Right ventricle myocardium inferior (tissue), 1 donor: Measurements from ENCODE around the gene AFG1L. TPM values are rescaled to one million over a fixed set of nuclear protein-coding genes. Genes with fewer than 3 reads are reported as not detected.
A peak's percentile ranks its signal among the peaks of the same experiment; 100 is the strongest.
"Not testable (repeated sequence)": the region's sequence is repeated elsewhere in the genome, so short reads cannot be mapped to it uniquely, and the experiment has no call there.

Source experiments
- ATAC-seq: fragments of 200-7000 bp; cut with Tn5 transposase; one replicate; pipeline ENCODE4 v1.9.1; 2020; ENCODE audit warnings: mild to moderate bottlenecking, moderate library complexity
- DNase-seq: peaks from one replicate; pipeline ENCODE4 v3.0.0; 2021; ENCODE audit errors: missing footprints
- intact Hi-C: fragments of 100-400 bp; cut with DNase I; formaldehyde crosslinking; loops from one replicate; pipeline ENCODE4 v1.11.0; 2022
- total RNA-seq: library from RNA; stranded (reverse); fragmentation: NEBNext Ultra II Directional; extraction: Animal tissue kit (Norgen Biotek cat#: 25700); gene quantifications from one replicate; pipeline ENCODE4 v1.2.1, GENCODE V29; 2021
- donor health status: DM: no; HTN: yes; CAD: no; lungs with severe emphysema.

The AFG1L gene
- total RNA-seq, 1 donor from 2014 or later = 15.7 TPM

GRCh38 chr6:108528878-108529277, 234.0 kb downstream of the AFG1L start:
- intact Hi-C loops = loop anchor here (5.0 to 10.0 kb wide), 2 partner anchors 552 to 854 kb away; no protein-coding TSS in a partner anchor
- peak; percentile 20 for ATAC-seq

DNA sequence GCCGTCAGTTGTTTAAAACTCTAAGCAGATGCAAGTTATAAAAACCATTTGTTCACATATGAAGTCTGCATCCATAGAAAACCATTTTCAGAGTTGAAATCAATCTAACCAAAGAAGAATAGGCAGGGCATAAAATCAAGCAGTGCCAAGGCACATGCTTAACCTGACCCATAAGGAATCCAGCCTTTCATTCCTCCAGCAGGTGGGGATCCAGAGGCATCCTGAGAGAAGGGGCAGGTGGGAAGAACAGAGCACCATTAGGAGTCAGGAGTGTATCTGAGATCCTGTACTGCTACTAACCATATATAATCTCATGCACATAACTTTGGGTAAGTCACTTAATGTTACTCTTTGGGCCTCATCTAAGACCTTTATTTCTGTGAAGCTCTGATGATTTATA, 236.5 kb downstream of the AFG1L start:
- intact Hi-C loops = no loop called here
- ATAC-seq = no peak

More at GRCh38 chr6:108528878-108529277, 234.0 kb downstream of the AFG1L start:
- no peak for DNase-seq

DNA sequence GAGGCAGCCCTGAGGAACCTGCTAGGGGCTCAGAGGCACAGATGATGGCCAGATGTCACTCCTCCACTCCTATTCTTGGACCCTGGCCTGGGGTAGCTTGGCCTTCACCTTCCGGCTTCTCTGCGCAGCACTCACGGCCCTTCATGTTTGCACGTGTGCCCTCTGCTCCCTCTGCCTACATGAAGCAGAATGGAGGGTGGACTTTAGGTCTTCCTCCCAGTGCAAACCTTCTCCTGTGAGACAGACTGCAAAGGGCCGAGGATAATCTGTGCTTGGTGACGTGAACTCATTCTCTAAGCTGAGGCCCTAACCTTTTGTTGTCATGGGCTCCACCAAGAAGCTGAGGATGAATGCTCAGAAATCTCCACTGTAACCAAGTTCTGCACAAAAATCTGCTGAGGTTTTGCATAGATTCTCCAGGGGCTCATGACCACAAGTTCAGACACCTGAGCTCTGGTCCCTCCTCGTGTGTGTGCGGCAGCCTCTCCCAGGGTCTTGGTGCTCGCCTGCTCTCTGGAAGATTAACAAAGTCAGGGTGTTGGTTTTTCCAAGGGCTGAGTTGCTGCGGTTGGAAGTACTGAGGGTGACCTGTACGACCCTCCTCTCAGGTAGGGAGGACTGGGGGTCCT, 240.4 kb downstream of the AFG1L start:
- DNase-seq (no peak), ATAC-seq (no peak)
- intact Hi-C loops = no loop called here

More for the DNA sequence above, 236.5 kb downstream of the AFG1L start:
- DNase-seq = no peak

- DNase-seq, intact Hi-C loops: not testable (repeated sequence)
Observed at GRCh38 chr6:108535920-108536535, 241.2 kb downstream of the AFG1L start.

GRCh38 chr6:108541843-108542759, 247.2 kb downstream of the AFG1L start:
- intact Hi-C loops = loop anchor here (1.0 to 5.0 kb wide), 5 partner anchors 240 to 630 kb away; no protein-coding TSS in a partner anchor
- peak; percentile 77 for ATAC-seq
- peak; percentile 83 for DNase-seq

More at GRCh38 chr6:108535920-108536535, 241.2 kb downstream of the AFG1L start:
- ATAC-seq = not testable (repeated sequence)

DNA sequence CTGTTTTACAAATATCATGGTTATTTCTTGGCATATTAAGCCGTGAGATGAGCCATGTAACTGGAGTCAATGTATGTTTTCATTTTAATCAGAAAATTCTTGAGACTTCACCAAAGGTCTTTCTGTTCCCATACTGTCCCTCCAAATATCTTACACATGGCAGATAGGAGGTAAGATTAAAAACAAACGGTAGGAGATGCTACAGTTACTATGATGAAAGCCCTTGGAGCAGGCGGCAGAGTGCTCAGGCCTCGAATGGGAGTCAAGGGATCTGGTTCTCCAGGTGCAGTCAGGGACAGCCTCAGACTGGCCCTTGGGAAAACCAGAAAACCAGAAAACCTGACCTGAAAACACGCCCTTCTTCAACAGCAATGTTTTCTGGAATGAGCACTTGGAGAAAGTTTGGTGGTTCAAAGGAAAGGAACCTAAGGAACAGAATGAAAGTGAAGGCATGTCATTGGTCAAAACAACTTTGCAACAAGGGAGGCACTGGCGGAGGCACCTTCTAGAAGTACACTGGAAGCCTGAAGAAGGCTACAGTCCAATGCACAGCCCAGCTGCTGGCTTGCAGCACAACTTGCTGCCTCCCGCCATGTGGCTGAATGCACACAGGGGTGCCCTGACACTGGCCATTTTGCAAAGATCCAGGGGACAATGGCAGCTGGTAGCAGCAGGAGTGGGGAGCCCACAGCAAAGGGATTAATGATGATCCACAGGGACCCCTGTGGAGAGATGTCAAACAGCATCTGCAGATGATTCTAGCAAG, 248.5 kb downstream of the AFG1L start:
- intact Hi-C loops = loop anchor here (2.0 to 5.0 kb wide), 2 partner anchors 529 to 629 kb away; no protein-coding TSS in a partner anchor
- no peak for DNase-seq
- no peak for ATAC-seq

DNA sequence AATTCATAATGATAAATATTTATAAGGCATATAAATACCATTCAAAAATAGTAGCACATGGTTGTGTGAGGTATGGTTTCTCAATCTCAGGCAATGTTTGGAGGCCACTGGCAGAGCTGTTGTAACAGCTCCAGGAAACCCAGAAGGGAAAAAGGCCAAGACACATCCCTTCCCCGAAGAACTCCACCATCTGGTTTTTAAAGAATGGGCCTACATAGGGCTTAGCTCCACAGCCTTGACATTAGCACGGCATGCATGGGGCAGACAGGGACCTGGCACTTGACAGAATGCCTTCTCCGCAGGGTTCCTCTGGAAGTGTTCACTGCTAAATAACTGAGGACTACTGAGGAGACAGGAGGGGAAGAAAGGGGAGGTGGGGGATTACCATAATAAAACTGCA, 249.8 kb downstream of the AFG1L start:
- intact Hi-C loops = loop anchor here (5.0 kb wide), 1 partner anchor 628 kb away; no protein-coding TSS in a partner anchor
- DNase-seq (no peak), ATAC-seq (no peak)

GRCh38 chr6:108546079-108547049, 251.5 kb downstream of the AFG1L start:
- ATAC-seq (no peak), DNase-seq (no peak)
- intact Hi-C loops = no loop called here

DNA sequence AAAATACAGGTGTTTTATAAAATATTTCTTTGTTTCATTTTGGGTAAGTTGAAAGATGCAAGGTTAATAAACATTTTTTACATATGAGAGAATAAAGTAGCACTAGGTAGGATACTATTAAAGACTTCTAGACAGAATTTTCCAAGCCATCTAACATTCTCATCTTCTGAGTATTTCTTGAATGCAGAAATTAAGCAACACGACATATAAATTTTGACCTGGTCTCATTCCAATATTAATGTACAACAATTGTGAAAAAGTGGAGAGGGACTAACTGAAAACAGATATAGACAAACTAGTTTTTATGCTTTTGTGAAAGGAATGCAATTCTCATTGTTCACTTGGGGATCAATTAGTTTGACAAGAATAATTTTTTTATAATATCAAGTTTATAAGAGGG, 254.4 kb downstream of the AFG1L start:
- no peak for DNase-seq
- intact Hi-C loops = no loop called here
- no peak for ATAC-seq

DNA sequence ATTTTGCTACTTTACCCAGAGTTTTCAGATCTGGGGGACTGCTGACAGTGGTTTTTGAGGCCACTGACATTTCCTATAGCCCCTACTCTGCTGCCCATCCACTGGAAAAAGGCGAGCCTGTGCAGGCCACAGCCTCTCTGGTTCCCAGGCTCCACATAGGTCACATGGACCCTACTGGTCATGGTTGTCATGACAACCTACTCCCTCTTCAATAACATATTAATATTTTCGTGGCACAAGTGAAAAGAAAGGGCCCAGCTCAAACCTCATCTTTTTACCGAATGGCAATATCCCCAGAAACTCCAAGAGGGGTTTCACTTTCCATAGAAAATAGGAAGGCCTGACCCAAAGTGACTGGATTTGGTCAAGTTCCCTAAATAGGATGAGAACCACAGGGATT, 254.9 kb downstream of the AFG1L start:
- ATAC-seq (no peak), DNase-seq (no peak)
- intact Hi-C loops = no loop called here

DNA sequence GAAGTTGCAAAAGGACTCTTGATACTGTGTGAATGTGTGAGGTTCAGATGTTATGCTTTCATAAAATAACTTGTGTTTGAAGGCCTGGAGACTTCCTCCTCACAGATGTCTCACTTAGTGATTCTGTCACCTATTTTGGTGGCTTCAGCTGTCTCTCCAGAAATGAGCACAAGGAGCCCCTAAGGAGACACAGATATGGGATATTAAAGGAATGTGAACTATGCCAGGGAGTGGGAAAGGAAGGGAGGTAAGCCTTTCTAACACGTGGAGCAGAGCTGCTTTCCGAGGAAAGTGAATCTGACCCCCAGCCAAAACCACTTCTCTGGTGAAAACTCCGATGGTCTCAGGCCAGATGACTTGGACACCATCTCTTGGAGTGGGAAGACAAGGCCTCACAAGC, 255.4 kb downstream of the AFG1L start:
- intact Hi-C loops = no loop called here
- DNase-seq (no peak), ATAC-seq (no peak)

DNA sequence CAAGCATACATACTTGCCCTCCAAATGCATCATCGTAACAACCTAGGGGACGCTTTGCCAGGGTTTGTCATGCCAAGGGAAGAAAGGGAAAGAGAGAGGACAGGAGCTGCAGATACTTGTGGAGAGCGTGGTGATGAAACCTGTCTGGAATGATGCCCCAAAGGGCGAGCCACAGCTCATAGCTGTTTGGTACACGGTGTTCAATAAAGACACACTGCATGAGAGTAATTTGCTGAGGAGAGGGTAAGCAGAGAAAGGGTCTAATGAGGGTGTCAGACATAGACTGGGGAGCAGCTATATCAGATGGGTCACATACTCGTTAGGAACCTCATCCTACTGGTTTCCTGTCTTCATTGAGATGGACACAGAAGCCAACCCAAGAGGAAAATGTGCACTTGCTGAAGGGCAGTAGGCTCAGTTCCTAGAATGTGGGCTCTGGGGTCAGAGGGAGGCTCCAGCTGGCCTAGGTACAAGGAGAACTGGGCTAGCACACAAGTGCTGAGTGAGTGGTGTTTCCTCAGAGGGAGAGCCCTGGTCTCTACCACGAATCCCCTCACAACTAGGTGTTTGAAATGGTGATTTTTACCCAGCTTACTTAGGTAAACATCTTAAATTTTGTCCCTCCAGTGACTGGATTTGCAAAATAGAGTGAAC, 260.7 kb downstream of the AFG1L start:
- DNase-seq (no peak), ATAC-seq (peak; percentile 8)
- intact Hi-C loops = loop anchor here (5.0 kb wide), 3 partner anchors 292 to 527 kb away; partner anchors contain the start of gene ARMC2

DNA sequence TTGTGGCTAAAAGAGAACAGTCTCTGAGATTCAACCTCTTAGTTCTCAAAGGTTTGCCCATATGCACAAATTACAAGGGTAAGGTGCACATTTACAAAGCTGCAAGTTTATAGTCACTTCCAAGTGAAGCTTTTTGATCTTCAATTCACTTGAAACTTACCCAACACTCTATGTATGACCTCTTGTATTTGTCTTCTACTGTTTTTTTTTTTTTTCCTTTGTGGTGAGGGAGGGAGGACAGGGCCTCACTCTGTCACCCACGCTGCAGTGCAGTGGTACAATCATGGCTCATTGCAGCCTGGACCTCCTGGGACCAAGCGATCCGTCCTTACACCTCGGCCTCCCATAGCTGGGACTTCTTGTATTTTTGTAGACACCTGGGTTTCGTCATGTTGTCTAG, 261.4 kb downstream of the AFG1L start:
- intact Hi-C loops = loop anchor here (5.0 kb wide), 3 partner anchors 291 to 526 kb away; partner anchors contain the start of gene ARMC2
- no peak for ATAC-seq
- no peak for DNase-seq

- DNase-seq (no peak), ATAC-seq (no peak)
- intact Hi-C loops = loop anchor here (5.0 kb wide), 3 partner anchors 290 to 525 kb away; partner anchors contain the start of gene ARMC2
Observed at GRCh38 chr6:108556866-108557493, 262.1 kb downstream of the AFG1L start.

- intact Hi-C loops = loop anchor here (2.0 to 5.0 kb wide), 5 partner anchors 31 to 525 kb away; partner anchors contain the start of gene ARMC2
- ATAC-seq (peak; percentile 33), DNase-seq (peak; percentile 92)
Observed at GRCh38 chr6:108557494-108558371, 262.9 kb downstream of the AFG1L start.
